B cell (primary cell): ENCODE measurements around the gene CFAP97D2. TPM values are rescaled to one million over a fixed set of nuclear protein-coding genes. Genes with fewer than 3 reads are reported as not detected.
"Not testable (repeated sequence)": the region's sequence is repeated elsewhere in the genome, so short reads cannot be mapped to it uniquely, and the experiment has no call there.

Experiments
- ATAC-seq: fragments of 200-7000 bp; cut with Tn5 transposase; one replicate; pipeline ENCODE4 v1.10.0; 2021; ENCODE audit warnings: low read depth, mild to moderate bottlenecking, moderate number of reproducible peaks, moderate library complexity
- CTCF ChIA-PET: fragments of 350-600 bp; sonication (Branson Sonifier 250); formaldehyde crosslinking; loops from one replicate; lab custom pipeline; 2021; ENCODE audit warnings: antibody characterized with exemption, inconsistent platforms; lab: Charles Lee
- POLR2A ChIA-PET: fragments of 350-600 bp; sonication (Branson Sonifier 250); formaldehyde crosslinking; loops from one replicate; lab custom pipeline; 2021; ENCODE audit warnings: antibody characterized with exemption; lab: Charles Lee
- DNase-seq: peaks from one replicate; pipeline ENCODE4 v3.0.0; 2013
- H2AFZ ChIP-seq: 2 replicates; pipeline ENCODE4 v1.6.1; 2012; ENCODE audit warnings: mild to moderate bottlenecking, low read depth, low read length; ENCODE audit not compliant: insufficient read depth, poor library complexity, severe bottlenecking
- H3K27ac ChIP-seq, 2 donors: 1 replicate in 1 of 2; 2 replicates in 1 of 2; pipeline ENCODE4 v1.5.1; 2012 to 2013; ENCODE audit warnings: low read length in 2 of 2, mild to moderate bottlenecking in 2 of 2, moderate library complexity in 1 of 2
- H3K27me3 ChIP-seq, 4 experiments: fragments of 200-600 bp in 1 of 4; sonication (generic) in 1 of 4; replicated peaks in 1 of 4; 1 replicate in 2 of 4; 2 replicates in 2 of 4; pipeline versions ENCODE4 v1.6.1 to v1.7.0; 2013 to 2016; ENCODE audit warnings: low read length in 3 of 4, mild to moderate bottlenecking in 2 of 4, mixed read lengths in 1 of 4, moderate library complexity in 1 of 4; ENCODE audit not compliant: insufficient read depth in 4 of 4, control insufficient read depth in 3 of 4; ENCODE audit errors: control extremely low read depth in 1 of 4
- H3K36me3 ChIP-seq, 2 experiments: replicated peaks in 1 of 2; 1 replicate in 1 of 2; 2 replicates in 1 of 2; pipeline versions ENCODE4 v1.6.1 to v1.7.1; 2013; ENCODE audit warnings: low read length in 1 of 2; ENCODE audit not compliant: insufficient read depth in 2 of 2, control insufficient read depth in 1 of 2; ENCODE audit errors: control extremely low read depth in 1 of 2, extremely low read depth in 1 of 2
- H3K4me1 ChIP-seq, 2 donors: fragments of 200-600 bp in 1 of 2; sonication (generic) in 1 of 2; 1 replicate in 1 of 2; 2 replicates in 1 of 2; pipeline versions ENCODE4 v1.5.1 to v1.6.1; 2013 to 2017; ENCODE audit warnings: low read length in 2 of 2; ENCODE audit not compliant: control insufficient read depth in 2 of 2, insufficient read depth in 2 of 2
- H3K4me2 ChIP-seq: replicated peaks from 2 replicates; pipeline ENCODE3; 2012; ENCODE audit warnings: mild to moderate bottlenecking, low read depth, low read length; ENCODE audit not compliant: poor library complexity, severe bottlenecking
- H3K4me3 ChIP-seq, 5 experiments: fragments of 200-600 bp in 1 of 5; sonication (generic) in 1 of 5; 1 replicate in 3 of 5; 2 replicates in 2 of 5; pipeline versions ENCODE4 v1.5.1 to v1.7.0; 2011 to 2016; ENCODE audit warnings: low read length in 4 of 5, mild to moderate bottlenecking in 4 of 5, low read depth in 2 of 5, control low read depth in 1 of 5, moderate library complexity in 1 of 5; ENCODE audit not compliant: insufficient read depth in 1 of 5; ENCODE audit errors: control extremely low read depth in 1 of 5, extremely low read depth in 1 of 5
- H3K79me2 ChIP-seq: fragments of 200-600 bp; sonication (generic); one replicate; pipeline ENCODE4 v1.6.0; 2016; ENCODE audit warnings: low read length; ENCODE audit not compliant: control insufficient read depth, insufficient read depth
- H3K9ac ChIP-seq: fragments of 200-600 bp; sonication (generic); 2 replicates; pipeline ENCODE4 v1.6.1; 2017; ENCODE audit warnings: mild to moderate bottlenecking, low read length, moderate library complexity
- H3K9me3 ChIP-seq, 3 donors: one replicate each; pipeline versions ENCODE4 v1.6.1 to v1.7.1; 2013; ENCODE audit warnings: low read length in 2 of 3; ENCODE audit not compliant: control insufficient read depth in 2 of 3, insufficient read depth in 1 of 3; ENCODE audit errors: control extremely low read depth in 1 of 3
- H4K20me1 ChIP-seq: 2 replicates; pipeline ENCODE4 v1.6.0; 2012; ENCODE audit warnings: mild to moderate bottlenecking, low read length; ENCODE audit not compliant: insufficient read depth, control insufficient read depth, poor library complexity, severe bottlenecking
- H3K27ac Mint-ChIP-seq: one replicate; pipeline ENCODE4 v1.8.0; 2021; ENCODE audit warnings: mixed read lengths
- H3K27me3 Mint-ChIP-seq: one replicate; pipeline ENCODE4 v1.8.0; 2021; ENCODE audit warnings: mixed read lengths
- H3K4me1 Mint-ChIP-seq: one replicate; pipeline ENCODE4 v1.8.0; 2021; ENCODE audit warnings: mixed read lengths
- H3K4me3 Mint-ChIP-seq: one replicate; pipeline ENCODE4 v1.8.0; 2021; ENCODE audit warnings: mixed read lengths
- H3K9me3 Mint-ChIP-seq: one replicate; pipeline ENCODE4 v1.8.0; 2022; ENCODE audit warnings: mixed read lengths; ENCODE audit not compliant: insufficient read depth
- CTCF ChIP-seq: fragments of 200-600 bp; IDR thresholded peaks from one replicate; pipeline ENCODE4 v1.8.0; 2022; ENCODE audit warnings: antibody characterized with exemption, mild to moderate bottlenecking
- EZH2 ChIP-seq: IDR thresholded peaks from 2 replicates; pipeline ENCODE4 v1.6.1; 2012; ENCODE audit warnings: borderline replicate concordance, low read depth, mild to moderate bottlenecking, moderate library complexity, low read length; ENCODE audit not compliant: insufficient read depth, poor library complexity, severe bottlenecking
- WGBS: methylation state at CpG from one replicate; pipeline ENCODE4 v1.1.5; 2013; ENCODE audit warnings: missing lambda C conversion rate; ENCODE audit not compliant: insufficient coverage; 5-methylcytosine and 5-hydroxymethylcytosine counted together
- intact Hi-C: fragments of 100-400 bp; cut with micrococcal nuclease; formaldehyde crosslinking; loops from one replicate; pipeline ENCODE4 v1.10.0; 2022
- polyA plus RNA-seq: library from polyadenylated mRNA; depleted of rRNA; stranded (reverse); fragments of >200 nt; gene quantifications from 2 replicates; pipeline ENCODE4 v1.2.3, GENCODE V29; 2012
- total RNA-seq, 2 donors: library from RNA; stranded (reverse); fragments of 120-200 nt in 1 of 2; gene quantifications; 1 replicate in 1 of 2; 2 replicates in 1 of 2; pipeline versions ENCODE4 v1.2.3 to v1.2.4, GENCODE V29; 2013 to 2022

The CFAP97D2 gene
- total and polyA plus RNA-seq, 2 donors (not counting 1 experiment from before 2014, with no cell fraction given): 0.09 to 0.22 TPM

DNA sequence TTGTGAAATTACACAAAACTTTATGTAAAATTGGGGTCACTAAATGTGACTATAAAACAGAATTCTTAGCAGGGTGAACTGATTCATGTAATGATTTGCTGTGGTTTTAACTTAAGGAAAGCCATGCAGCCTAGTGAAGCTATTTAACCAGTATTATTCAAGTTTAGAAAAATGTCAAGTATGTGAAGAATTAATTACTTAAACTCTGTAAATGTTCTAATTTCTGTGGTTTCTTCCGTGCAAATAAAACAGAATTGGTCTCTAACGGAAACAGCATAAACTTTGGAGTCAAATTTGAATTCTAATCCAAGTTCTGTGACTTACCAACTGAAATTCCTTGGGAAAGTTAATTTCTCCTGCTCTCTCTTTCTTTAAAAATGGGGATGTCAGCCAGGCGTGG is 69.0 kb downstream of the CFAP97D2 start:
- Mint-ChIP-seq H3K27me3 (no peaks in the 10 kb centered on the region), H3K27ac (no peak overlapping the region), H3K4me1 (no peaks in the 10 kb centered on the region), H3K9me3 (no peaks in the 10 kb centered on the region), H3K4me3 (no peak overlapping the region)
- no peak overlapping the region for H3K9ac ChIP-seq
- H3K27ac ChIP-seq: no peak overlapping the region
- H3K27me3 ChIP-seq: no peaks in the 10 kb centered on the region
- ATAC-seq (no peak), DNase-seq (no peak)
- H3K79me2 ChIP-seq: peaks cover 11% of the 10 kb centered on the region
- H3K4me1 ChIP-seq: no peaks in the 10 kb centered on the region
- H3K9me3 ChIP-seq: no peaks in the 10 kb centered on the region
- POLR2A ChIA-PET: no interaction called here
- 100% methylated on average over 1 of the region's 3 CpGs for WGBS
- CTCF ChIA-PET: interaction anchor here (1.3 to 1.6 kb wide), 2 partner anchors 90 to 93 kb away, joined by 3 to 4 read pairs; no protein-coding TSS in a partner anchor
- no peak for TF ChIP-seq CTCF
- no peak for TF ChIP-seq EZH2
- no peak overlapping the region for H3K4me3 ChIP-seq
- intact Hi-C loops: no loop called here
- H3K4me2 ChIP-seq: no peak overlapping the region
- peaks cover 29 to 93% of the 10 kb centered on the region in 2 experiments for H3K36me3 ChIP-seq
- no peaks in the 10 kb centered on the region for H4K20me1 ChIP-seq
- no peak overlapping the region for H2AFZ ChIP-seq

- no peak for TF ChIP-seq EZH2
- TF ChIP-seq CTCF: no peak
- ATAC-seq (no peak), DNase-seq (no peak)
- intact Hi-C loops: no loop called here
- Histone ChIP-seq H3K27me3 (no peaks in the 10 kb centered on the region), H3K27ac (no peak overlapping the region), H3K36me3 (peaks cover 27 to 83% of the 10 kb centered on the region in 2 experiments), H3K79me2 (peaks cover 11% of the 10 kb centered on the region), H3K9ac (no peak overlapping the region), H3K4me2 (no peak overlapping the region), H3K4me1 (no peaks in the 10 kb centered on the region), H4K20me1 (no peaks in the 10 kb centered on the region), H2AFZ (no peak overlapping the region), H3K9me3 (no peaks in the 10 kb centered on the region), H3K4me3 (no peak overlapping the region)
- 100% methylated on average over 5 of the region's 7 CpGs for WGBS
- H3K9me3 Mint-ChIP-seq: no peaks in the 10 kb centered on the region
- CTCF ChIA-PET: interaction anchor here (1.6 kb wide), 1 partner anchor 92 kb away, joined by 4 read pairs; no protein-coding TSS in a partner anchor
- no peak overlapping the region for H3K27ac Mint-ChIP-seq
- H3K4me3 Mint-ChIP-seq: no peak overlapping the region
- POLR2A ChIA-PET: no interaction called here
- H3K27me3 Mint-ChIP-seq: no peaks in the 10 kb centered on the region
- H3K4me1 Mint-ChIP-seq: no peaks in the 10 kb centered on the region
These were observed 70.0 kb downstream of the CFAP97D2 start for GRCh38 chr13:114249077-114249476.

DNA sequence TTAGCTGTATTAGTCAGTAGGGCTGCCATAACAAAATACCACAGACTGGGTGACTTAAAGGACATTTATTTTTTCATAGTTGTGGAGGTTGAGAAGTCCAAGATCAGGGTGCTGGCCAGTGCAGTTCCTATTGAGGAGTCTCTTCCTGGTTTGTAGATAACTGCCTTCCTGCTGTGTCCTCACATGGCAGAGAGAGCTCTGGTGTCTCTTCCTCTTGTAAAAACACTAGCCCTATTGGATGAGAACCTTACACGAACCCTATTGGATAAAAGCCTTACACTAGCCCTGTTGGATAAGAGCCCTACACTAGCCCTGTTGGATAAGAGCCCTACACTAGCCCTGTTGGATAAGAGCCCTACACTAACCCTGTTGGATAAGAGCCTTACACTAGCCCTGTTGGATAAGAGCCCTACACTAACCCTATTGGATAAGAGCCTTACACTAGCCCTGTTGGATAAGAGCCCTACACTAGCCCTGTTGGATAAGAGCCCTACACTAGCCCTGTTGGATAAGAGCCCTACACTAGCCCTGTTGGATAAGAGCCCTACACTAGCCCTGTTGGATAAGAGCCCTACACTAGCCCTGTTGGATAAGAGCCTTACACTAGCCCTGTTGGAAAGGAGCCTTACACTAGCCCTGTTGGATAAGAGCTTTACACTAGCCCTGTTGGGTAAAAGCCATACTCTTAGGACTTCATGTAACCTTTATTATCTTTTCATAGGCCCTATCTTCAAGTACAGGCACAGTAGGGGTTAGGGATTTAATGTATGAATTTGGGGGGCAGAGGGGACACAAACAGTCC is 72.8 kb downstream of the CFAP97D2 start:
- POLR2A ChIA-PET: interaction anchor here (0.7 to 0.9 kb wide), 2 partner anchors 9 to 142 kb away, joined by 3 read pairs; no protein-coding TSS in a partner anchor
- H3K27ac Mint-ChIP-seq, CTCF ChIA-PET, H2AFZ ChIP-seq, H3K4me1 Mint-ChIP-seq, H3K9ac ChIP-seq, H3K9me3 Mint-ChIP-seq, intact Hi-C loops, H4K20me1 ChIP-seq, H3K4me3 ChIP-seq, H3K9me3 ChIP-seq, H3K27me3 Mint-ChIP-seq, H3K4me2 ChIP-seq, ATAC-seq, DNase-seq, H3K27ac ChIP-seq, H3K79me2 ChIP-seq, H3K4me3 Mint-ChIP-seq, H3K27me3 ChIP-seq, H3K4me1 ChIP-seq: not testable (repeated sequence)
- no CpG with 5 or more reads among the region's 1 CpG for WGBS
- peaks cover 16 to 70% of the 10 kb centered on the region in 2 experiments for H3K36me3 ChIP-seq
